Measurements from ENCODE around the gene SMIM34. TPM values are rescaled to one million over a fixed set of nuclear protein-coding genes. Genes with fewer than 3 reads are reported as not detected.
"Not testable (repeated sequence)": the region's sequence is repeated elsewhere in the genome, so short reads cannot be mapped to it uniquely, and the experiment has no call there.

SMIM34 gene, protein sequence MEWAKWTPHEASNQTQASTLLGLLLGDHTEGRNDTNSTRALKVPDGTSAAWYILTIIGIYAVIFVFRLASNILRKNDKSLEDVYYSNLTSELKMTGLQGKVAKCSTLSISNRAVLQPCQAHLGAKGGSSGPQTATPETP
- not detected for total RNA-seq

- H3K4me3 ChIP-seq; intact Hi-C loops (cut with DNase I; ENCODE audit: low total_unique reads); in situ Hi-C loops (cut with MboI; ENCODE audit: low sequenced_read_pairs in 4 of 4); H3K9me3 ChIP-seq; H3K4me1 ChIP-seq; ATAC-seq; H3K27me3 ChIP-seq; H3K27ac ChIP-seq; H3K36me3 ChIP-seq; DNase-seq: not testable (repeated sequence)
These were observed at the start of gene SMIM34 for GRCh38 chr21:34423805-34424204. TSS of gene SMIM34 (minus strand) at chr21:34423951. CDS start at chr21:34423839, 112 bp downstream.

- H3K36me3 ChIP-seq; H3K9me3 ChIP-seq; H3K4me3 ChIP-seq; H3K27ac ChIP-seq; ATAC-seq; intact Hi-C loops (cut with DNase I; ENCODE audit: low total_unique reads); H3K27me3 ChIP-seq; DNase-seq; in situ Hi-C loops (cut with MboI; ENCODE audit: low sequenced_read_pairs in 4 of 4); H3K4me1 ChIP-seq: not testable (repeated sequence)
These were observed 43.6 kb upstream of the SMIM34 start for GRCh38 chr21:34467333-34467732.

GRCh38 chr21:34459426-34459825 is 35.7 kb upstream of the SMIM34 start:
- ATAC-seq, result not testable (repeated sequence)

DNA sequence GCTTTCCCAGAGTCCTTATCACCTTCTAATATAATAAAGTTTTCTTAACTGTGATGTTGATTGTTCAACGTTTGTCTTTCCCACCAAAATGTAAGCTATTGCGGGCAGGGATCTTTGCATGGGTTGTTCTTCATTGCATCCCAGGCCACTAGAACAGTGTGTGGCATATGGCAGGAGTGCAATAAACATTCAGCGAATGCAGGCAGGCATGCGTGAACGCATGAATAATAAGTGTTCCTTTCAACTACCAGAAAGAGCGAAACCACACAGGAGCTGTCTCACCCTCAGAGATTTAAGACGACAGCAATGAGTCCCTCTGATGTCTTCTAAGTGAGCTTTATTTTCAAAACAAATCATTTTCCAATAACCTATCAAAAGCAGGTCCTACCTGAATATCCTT is 34.5 kb upstream of the SMIM34 start:
- in situ Hi-C loops (cut with MboI; ENCODE audit: low sequenced_read_pairs in 4 of 4); H3K27me3 ChIP-seq; H3K36me3 ChIP-seq; ATAC-seq; H3K4me1 ChIP-seq; H3K27ac ChIP-seq; intact Hi-C loops (cut with DNase I; ENCODE audit: low total_unique reads); H3K9me3 ChIP-seq; DNase-seq; H3K4me3 ChIP-seq: not testable (repeated sequence)

More at GRCh38 chr21:34459426-34459825, 35.7 kb upstream of the SMIM34 start:
- intact Hi-C loops (cut with DNase I; ENCODE audit: low total_unique reads); H3K27me3 ChIP-seq; DNase-seq; H3K4me1 ChIP-seq; H3K27ac ChIP-seq; H3K4me3 ChIP-seq; H3K9me3 ChIP-seq; in situ Hi-C loops (cut with MboI; ENCODE audit: low sequenced_read_pairs in 4 of 4); H3K36me3 ChIP-seq: not testable (repeated sequence)

DNA sequence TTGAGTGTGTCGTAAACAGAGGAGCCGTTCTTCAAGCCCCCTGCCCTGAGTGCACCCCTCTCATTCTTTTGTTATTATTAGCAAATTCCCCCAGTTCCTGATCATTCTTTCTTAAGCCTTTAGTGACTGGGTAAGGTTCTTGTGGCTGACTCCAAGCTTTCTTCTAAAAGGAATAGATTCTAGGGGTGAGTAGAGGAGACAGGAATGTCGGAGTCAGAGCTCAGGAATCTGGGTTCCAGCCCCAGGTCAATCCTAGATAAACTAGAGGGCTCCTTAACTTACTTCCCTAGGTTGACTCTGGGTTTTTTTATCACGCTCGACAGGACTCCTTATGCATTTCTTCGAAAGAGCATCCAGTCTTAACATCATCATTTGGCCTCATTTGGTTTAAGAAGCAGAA is 32.4 kb upstream of the SMIM34 start:
- H3K27ac ChIP-seq; intact Hi-C loops (cut with DNase I; ENCODE audit: low total_unique reads); ATAC-seq; H3K9me3 ChIP-seq; H3K4me3 ChIP-seq; H3K4me1 ChIP-seq; DNase-seq; H3K27me3 ChIP-seq; in situ Hi-C loops (cut with MboI; ENCODE audit: low sequenced_read_pairs in 4 of 4); H3K36me3 ChIP-seq: not testable (repeated sequence)

DNA sequence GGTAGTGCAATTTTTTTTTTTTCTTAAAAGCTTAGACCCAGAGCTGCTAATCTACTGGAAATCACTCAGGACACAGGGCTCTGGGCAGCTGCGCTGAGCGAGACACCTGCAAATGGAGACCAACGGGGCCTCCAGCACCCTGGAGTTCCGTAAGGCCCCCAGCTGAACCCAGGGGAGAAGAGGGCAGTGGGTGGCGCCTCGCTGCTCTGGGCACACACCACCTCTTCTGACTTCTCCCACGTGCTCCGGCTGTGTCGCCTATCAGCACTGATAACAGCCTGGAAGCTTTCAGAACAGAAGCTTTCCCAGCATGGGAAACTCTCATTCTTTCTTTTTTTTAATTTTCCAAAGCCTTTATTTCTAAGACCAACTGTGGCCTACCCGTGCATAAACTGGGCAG is 31.9 kb upstream of the SMIM34 start:
- H3K36me3 ChIP-seq; H3K27me3 ChIP-seq; ATAC-seq; H3K9me3 ChIP-seq; in situ Hi-C loops (cut with MboI; ENCODE audit: low sequenced_read_pairs in 4 of 4); intact Hi-C loops (cut with DNase I; ENCODE audit: low total_unique reads); H3K4me3 ChIP-seq; H3K4me1 ChIP-seq; DNase-seq; H3K27ac ChIP-seq: not testable (repeated sequence)

DNA sequence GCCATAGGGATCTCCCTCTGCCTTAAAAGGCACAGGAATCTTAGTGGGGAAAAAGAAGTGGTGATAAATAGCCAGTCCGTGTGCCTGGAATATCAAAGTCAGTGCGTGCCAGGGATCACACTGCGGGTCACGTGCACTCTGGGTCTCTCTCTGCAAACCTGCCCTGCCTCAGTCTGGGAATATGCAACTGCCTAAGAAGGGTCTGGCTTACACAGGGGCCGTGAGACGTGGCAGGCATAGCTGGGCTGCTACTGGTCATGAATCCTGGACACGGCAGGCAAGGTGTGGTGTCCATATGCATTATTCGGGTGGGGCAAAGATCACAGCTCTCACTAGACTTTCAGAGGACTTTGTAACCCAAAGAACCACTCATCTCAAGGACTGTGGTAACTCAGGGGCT is 23.3 kb upstream of the SMIM34 start:
- H3K36me3 ChIP-seq; intact Hi-C loops (cut with DNase I; ENCODE audit: low total_unique reads); H3K27ac ChIP-seq; DNase-seq; ATAC-seq; H3K27me3 ChIP-seq; H3K4me3 ChIP-seq; H3K4me1 ChIP-seq; H3K9me3 ChIP-seq; in situ Hi-C loops (cut with MboI; ENCODE audit: low sequenced_read_pairs in 4 of 4): not testable (repeated sequence)

GRCh38 chr21:34443486-34443885 is 19.7 kb upstream of the SMIM34 start:
- in situ Hi-C loops (cut with MboI; ENCODE audit: low sequenced_read_pairs in 4 of 4); ATAC-seq; H3K4me3 ChIP-seq; H3K9me3 ChIP-seq; H3K4me1 ChIP-seq; DNase-seq; H3K27ac ChIP-seq; H3K27me3 ChIP-seq; H3K36me3 ChIP-seq; intact Hi-C loops (cut with DNase I; ENCODE audit: low total_unique reads): not testable (repeated sequence)

DNA sequence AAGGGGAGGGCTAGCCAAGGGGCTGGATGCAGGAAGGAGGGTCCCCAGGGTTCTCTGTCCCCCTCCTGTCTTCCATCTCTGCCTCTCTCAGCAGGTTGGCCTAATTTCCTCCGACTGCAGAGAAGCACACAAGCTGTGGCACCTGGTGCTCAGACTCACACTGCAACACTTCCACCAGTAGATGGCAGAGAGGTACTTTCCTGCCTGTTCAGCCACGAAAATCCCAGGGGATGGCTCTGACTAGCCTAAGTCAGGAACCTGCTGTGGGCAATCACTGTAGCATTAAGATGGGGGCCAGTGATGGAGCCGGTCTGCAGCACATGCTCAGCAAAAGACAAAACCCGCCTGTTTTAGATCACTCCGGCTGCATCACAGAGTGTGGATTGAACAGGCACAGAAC is 6.0 kb upstream of the SMIM34 start:
- H3K9me3 ChIP-seq; intact Hi-C loops (cut with DNase I; ENCODE audit: low total_unique reads); H3K36me3 ChIP-seq; H3K4me1 ChIP-seq; H3K27ac ChIP-seq; ATAC-seq; DNase-seq; H3K27me3 ChIP-seq; H3K4me3 ChIP-seq; in situ Hi-C loops (cut with MboI; ENCODE audit: low sequenced_read_pairs in 4 of 4): not testable (repeated sequence)

DNA sequence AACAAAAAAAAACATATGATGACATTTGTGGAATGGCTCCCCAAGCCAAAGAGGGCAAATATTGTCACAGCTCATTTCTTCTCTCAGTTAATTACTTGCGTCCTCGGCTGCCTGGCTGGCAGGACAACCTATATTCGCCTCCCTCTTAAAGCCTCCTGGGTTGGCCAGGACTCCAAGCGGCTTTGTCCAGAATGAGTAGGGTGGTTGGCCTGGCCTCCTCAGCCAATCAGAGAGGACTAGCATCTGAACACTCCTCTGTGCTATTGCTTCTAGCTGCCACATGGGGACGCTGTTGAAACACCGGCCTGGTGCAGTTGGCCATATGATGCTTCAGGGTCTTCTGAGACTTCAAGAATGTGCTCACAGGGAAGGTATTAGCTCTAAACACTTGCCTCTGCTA is 4.7 kb upstream of the SMIM34 start:
- H3K36me3 ChIP-seq; ATAC-seq; H3K27me3 ChIP-seq; H3K27ac ChIP-seq; intact Hi-C loops (cut with DNase I; ENCODE audit: low total_unique reads); H3K4me3 ChIP-seq; in situ Hi-C loops (cut with MboI; ENCODE audit: low sequenced_read_pairs in 4 of 4); DNase-seq; H3K4me1 ChIP-seq; H3K9me3 ChIP-seq: not testable (repeated sequence)

- DNase-seq; H3K36me3 ChIP-seq; H3K9me3 ChIP-seq; H3K4me1 ChIP-seq; H3K27ac ChIP-seq; intact Hi-C loops (cut with DNase I; ENCODE audit: low total_unique reads); in situ Hi-C loops (cut with MboI; ENCODE audit: low sequenced_read_pairs in 4 of 4); H3K27me3 ChIP-seq; H3K4me3 ChIP-seq; ATAC-seq: not testable (repeated sequence)
These were observed 3.6 kb upstream of the SMIM34 start for GRCh38 chr21:34427339-34427738.

GRCh38 chr21:34417448-34418077 is 6.2 kb downstream of the SMIM34 start:
- H3K9me3 ChIP-seq; in situ Hi-C loops (cut with MboI; ENCODE audit: low sequenced_read_pairs in 4 of 4); DNase-seq; intact Hi-C loops (cut with DNase I; ENCODE audit: low total_unique reads); H3K27me3 ChIP-seq; ATAC-seq; H3K36me3 ChIP-seq; H3K4me1 ChIP-seq; H3K27ac ChIP-seq; H3K4me3 ChIP-seq: not testable (repeated sequence)
